Neural cell (in vitro differentiated cells): Measurements from ENCODE around the gene OGFOD2.

ENCODE experiments used
- EZH2 ChIP-seq: fragments of 200-600, 300-800 bp; shearing (Covaris generic), sonication (generic); IDR thresholded peaks from 2 replicates; pipeline ENCODE4 v1.6.1; 2014; ENCODE audit warnings: antibody characterized with exemption, low read length, borderline replicate concordance, mild to moderate bottlenecking; ENCODE audit not compliant: insufficient read depth, poor library complexity, severe bottlenecking
- TF ChIP-seq, protein P1 (sequence below): fragments of 450-650 bp; IDR thresholded peaks from 2 replicates; pipeline ENCODE4 v1.5.1; 2014; ENCODE audit warnings: antibody characterized with exemption, mild to moderate bottlenecking, moderate library complexity; ENCODE audit not compliant: poor library complexity, severe bottlenecking
- TF ChIP-seq, protein P2 (sequence below): IDR thresholded peaks from 2 replicates; pipeline ENCODE4 v1.6.1; 2012; ENCODE audit warnings: borderline replicate concordance

DNA sequence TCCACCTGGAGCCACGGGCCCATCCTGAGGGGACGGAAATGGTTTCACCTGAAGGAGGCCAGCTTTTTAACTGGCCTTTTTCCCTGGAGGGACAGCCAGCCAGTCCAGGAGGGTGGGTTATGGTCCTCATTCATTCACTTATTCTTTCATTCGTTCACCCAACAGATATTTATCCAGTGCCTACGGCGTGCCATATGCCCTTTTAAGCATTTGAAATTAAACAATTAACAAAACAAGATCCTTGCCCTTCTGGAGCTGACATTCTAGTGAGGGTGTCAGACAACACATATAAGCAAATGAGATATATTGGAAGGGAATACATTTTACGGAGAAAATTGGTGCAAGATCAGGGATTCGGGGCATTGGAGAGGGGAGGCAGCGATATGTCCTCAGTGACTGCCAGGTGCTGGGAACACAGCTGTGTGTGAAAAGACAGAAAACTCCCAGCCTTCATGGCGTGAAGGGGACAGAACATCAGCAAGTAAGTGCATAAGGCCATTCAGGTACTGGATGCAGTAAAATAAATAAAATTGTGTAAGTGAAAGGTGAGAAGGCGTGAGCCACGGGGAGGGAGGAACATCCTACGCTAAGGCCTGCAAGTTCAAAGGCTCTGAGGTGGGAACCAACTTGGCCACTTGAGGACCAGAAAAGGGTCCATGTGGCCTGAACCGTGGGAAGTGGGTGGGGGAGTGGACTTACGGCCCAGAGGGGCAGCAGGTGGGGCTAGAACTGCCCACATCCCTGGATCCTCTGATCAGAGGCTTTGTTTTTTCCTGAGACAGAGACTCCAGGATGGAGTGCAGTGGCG is 8.1 kb upstream of the OGFOD2 start:
- TF ChIP-seq, protein P1, sequence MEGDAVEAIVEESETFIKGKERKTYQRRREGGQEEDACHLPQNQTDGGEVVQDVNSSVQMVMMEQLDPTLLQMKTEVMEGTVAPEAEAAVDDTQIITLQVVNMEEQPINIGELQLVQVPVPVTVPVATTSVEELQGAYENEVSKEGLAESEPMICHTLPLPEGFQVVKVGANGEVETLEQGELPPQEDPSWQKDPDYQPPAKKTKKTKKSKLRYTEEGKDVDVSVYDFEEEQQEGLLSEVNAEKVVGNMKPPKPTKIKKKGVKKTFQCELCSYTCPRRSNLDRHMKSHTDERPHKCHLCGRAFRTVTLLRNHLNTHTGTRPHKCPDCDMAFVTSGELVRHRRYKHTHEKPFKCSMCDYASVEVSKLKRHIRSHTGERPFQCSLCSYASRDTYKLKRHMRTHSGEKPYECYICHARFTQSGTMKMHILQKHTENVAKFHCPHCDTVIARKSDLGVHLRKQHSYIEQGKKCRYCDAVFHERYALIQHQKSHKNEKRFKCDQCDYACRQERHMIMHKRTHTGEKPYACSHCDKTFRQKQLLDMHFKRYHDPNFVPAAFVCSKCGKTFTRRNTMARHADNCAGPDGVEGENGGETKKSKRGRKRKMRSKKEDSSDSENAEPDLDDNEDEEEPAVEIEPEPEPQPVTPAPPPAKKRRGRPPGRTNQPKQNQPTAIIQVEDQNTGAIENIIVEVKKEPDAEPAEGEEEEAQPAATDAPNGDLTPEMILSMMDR = no peak
- TF ChIP-seq EZH2 = no peak
- TF ChIP-seq, protein P2, sequence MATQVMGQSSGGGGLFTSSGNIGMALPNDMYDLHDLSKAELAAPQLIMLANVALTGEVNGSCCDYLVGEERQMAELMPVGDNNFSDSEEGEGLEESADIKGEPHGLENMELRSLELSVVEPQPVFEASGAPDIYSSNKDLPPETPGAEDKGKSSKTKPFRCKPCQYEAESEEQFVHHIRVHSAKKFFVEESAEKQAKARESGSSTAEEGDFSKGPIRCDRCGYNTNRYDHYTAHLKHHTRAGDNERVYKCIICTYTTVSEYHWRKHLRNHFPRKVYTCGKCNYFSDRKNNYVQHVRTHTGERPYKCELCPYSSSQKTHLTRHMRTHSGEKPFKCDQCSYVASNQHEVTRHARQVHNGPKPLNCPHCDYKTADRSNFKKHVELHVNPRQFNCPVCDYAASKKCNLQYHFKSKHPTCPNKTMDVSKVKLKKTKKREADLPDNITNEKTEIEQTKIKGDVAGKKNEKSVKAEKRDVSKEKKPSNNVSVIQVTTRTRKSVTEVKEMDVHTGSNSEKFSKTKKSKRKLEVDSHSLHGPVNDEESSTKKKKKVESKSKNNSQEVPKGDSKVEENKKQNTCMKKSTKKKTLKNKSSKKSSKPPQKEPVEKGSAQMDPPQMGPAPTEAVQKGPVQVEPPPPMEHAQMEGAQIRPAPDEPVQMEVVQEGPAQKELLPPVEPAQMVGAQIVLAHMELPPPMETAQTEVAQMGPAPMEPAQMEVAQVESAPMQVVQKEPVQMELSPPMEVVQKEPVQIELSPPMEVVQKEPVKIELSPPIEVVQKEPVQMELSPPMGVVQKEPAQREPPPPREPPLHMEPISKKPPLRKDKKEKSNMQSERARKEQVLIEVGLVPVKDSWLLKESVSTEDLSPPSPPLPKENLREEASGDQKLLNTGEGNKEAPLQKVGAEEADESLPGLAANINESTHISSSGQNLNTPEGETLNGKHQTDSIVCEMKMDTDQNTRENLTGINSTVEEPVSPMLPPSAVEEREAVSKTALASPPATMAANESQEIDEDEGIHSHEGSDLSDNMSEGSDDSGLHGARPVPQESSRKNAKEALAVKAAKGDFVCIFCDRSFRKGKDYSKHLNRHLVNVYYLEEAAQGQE = no peak
